ENCODE data around the gene CPLX3. TPM values are rescaled to one million over a fixed set of nuclear protein-coding genes. Genes with fewer than 3 reads are reported as not detected.

CPLX3 gene
- total RNA-seq, result not detected
- polyA plus RNA-seq (ENCODE audit: insufficient read depth in 1 of 8, insufficient read length in 8 of 8, low replicate concordance in 1 of 8), result not detected
- long read RNA-seq, donor 1, result 0 reads
- long read RNA-seq, donor 2, result 0 reads
- long read RNA-seq, donor 3, result 0 reads
- long read RNA-seq, donor 4, result 0 reads
- long read RNA-seq, donor 5, result 0 reads
- long read RNA-seq, donor 6, result 0 reads
- long read RNA-seq, donor 7, result 0 reads
- long read RNA-seq, donor 8, result 0 reads
- long read RNA-seq, donor 9, result 0 reads
- long read RNA-seq, donor 10, result 0 reads
- long read RNA-seq, donor 11, result 0 reads

GRCh38 chr15:74826364-74826819 lies at the start of gene CPLX3:
Gene CPLX3 (plus strand): TSS chr15:74826627. CDS start chr15:74826704, 77 bp downstream.
- no peaks in the 10 kb centered on the region for H3K9me3 ChIP-seq (replicated peaks; ENCODE audit: control insufficient read depth, low read depth, low read length)
- no peak within 1 kb of the TSS for H3K27ac ChIP-seq (ENCODE audit: low read length)
- H3K27me3 ChIP-seq (ENCODE audit: control insufficient read depth, insufficient read depth, low read length), result peaks cover 51% of the 10 kb centered on the region
- H3K36me3 ChIP-seq (ENCODE audit: control insufficient read depth, insufficient read depth, low read length), result no peaks in the 10 kb centered on the region
- no peak for DNase-seq
- WGBS (ENCODE audit: insufficient coverage), result 0% methylated on average over 23 of the region's 44 CpGs
- no peak within 1 kb of the TSS for H3K4me3 ChIP-seq (ENCODE audit: low read length)
- H3K4me1 ChIP-seq (ENCODE audit: control insufficient read depth, insufficient read depth, low read length), result peaks cover 20% of the 10 kb centered on the region

- Histone ChIP-seq H3K27me3 (ENCODE audit: control insufficient read depth, insufficient read depth, low read length) (peaks cover 10% of the 10 kb centered on the region), H3K4me3 (ENCODE audit: low read length) (no peak overlapping the region), H3K27ac (ENCODE audit: low read length) (peak overlapping the region; percentile 51), H3K9me3 (replicated peaks; ENCODE audit: control insufficient read depth, low read depth, low read length) (no peaks in the 10 kb centered on the region), H3K36me3 (ENCODE audit: control insufficient read depth, insufficient read depth, low read length) (no peaks in the 10 kb centered on the region), H3K4me1 (ENCODE audit: control insufficient read depth, insufficient read depth, low read length) (peaks cover 42% of the 10 kb centered on the region)
- 3% methylated on average over 9 of the region's 13 CpGs for WGBS (ENCODE audit: insufficient coverage)
- DNase-seq, result peak; percentile 69
These were observed 49.3 kb upstream of the CPLX3 start for GRCh38 chr15:74776821-74777768.

GRCh38 chr15:74777769-74778598 lies 48.4 kb upstream of the CPLX3 start:
- 75% methylated on average over 6 of the region's 6 CpGs for WGBS (ENCODE audit: insufficient coverage)

GRCh38 chr15:74778599-74778970 lies 47.8 kb upstream of the CPLX3 start:
- Histone ChIP-seq H3K36me3 (ENCODE audit: control insufficient read depth, insufficient read depth, low read length) (no peaks in the 10 kb centered on the region), H3K27ac (ENCODE audit: low read length) (no peak overlapping the region)
- WGBS (ENCODE audit: insufficient coverage), result 80% methylated on average over 2 of the region's 5 CpGs

More at GRCh38 chr15:74777769-74778598, 48.4 kb upstream of the CPLX3 start:
- Histone ChIP-seq H3K9me3 (replicated peaks; ENCODE audit: control insufficient read depth, low read depth, low read length) (no peaks in the 10 kb centered on the region), H3K27me3 (ENCODE audit: control insufficient read depth, insufficient read depth, low read length) (peaks cover 7% of the 10 kb centered on the region), H3K36me3 (ENCODE audit: control insufficient read depth, insufficient read depth, low read length) (no peaks in the 10 kb centered on the region), H3K4me1 (ENCODE audit: control insufficient read depth, insufficient read depth, low read length) (peaks cover 47% of the 10 kb centered on the region), H3K27ac (ENCODE audit: low read length) (peak overlapping the region; percentile 42), H3K4me3 (ENCODE audit: low read length) (no peak overlapping the region)
- DNase-seq, result no peak

GRCh38 chr15:74779162-74779648 lies 47.2 kb upstream of the CPLX3 start:
- peaks cover 59% of the 10 kb centered on the region for H3K4me1 ChIP-seq (ENCODE audit: control insufficient read depth, insufficient read depth, low read length)
- H3K27ac ChIP-seq (ENCODE audit: low read length), result no peak overlapping the region
- 67% methylated on average over 1 of the region's 7 CpGs for WGBS (ENCODE audit: insufficient coverage)
- H3K9me3 ChIP-seq (replicated peaks; ENCODE audit: control insufficient read depth, low read depth, low read length), result no peaks in the 10 kb centered on the region
- peaks cover 3% of the 10 kb centered on the region for H3K27me3 ChIP-seq (ENCODE audit: control insufficient read depth, insufficient read depth, low read length)
- no peak overlapping the region for H3K4me3 ChIP-seq (ENCODE audit: low read length)
- no peaks in the 10 kb centered on the region for H3K36me3 ChIP-seq (ENCODE audit: control insufficient read depth, insufficient read depth, low read length)
- DNase-seq, result no peak

More at GRCh38 chr15:74778599-74778970, 47.8 kb upstream of the CPLX3 start:
- peaks cover 4% of the 10 kb centered on the region for H3K27me3 ChIP-seq (ENCODE audit: control insufficient read depth, insufficient read depth, low read length)
- H3K4me3 ChIP-seq (ENCODE audit: low read length), result no peak overlapping the region
- no peaks in the 10 kb centered on the region for H3K9me3 ChIP-seq (replicated peaks; ENCODE audit: control insufficient read depth, low read depth, low read length)
- DNase-seq, result no peak
- peaks cover 53% of the 10 kb centered on the region for H3K4me1 ChIP-seq (ENCODE audit: control insufficient read depth, insufficient read depth, low read length)

- no peaks in the 10 kb centered on the region for H3K9me3 ChIP-seq (replicated peaks; ENCODE audit: control insufficient read depth, low read depth, low read length)
- 53% methylated on average over 16 of the region's 16 CpGs for WGBS (ENCODE audit: insufficient coverage)
- peaks cover 13% of the 10 kb centered on the region for H3K36me3 ChIP-seq (ENCODE audit: control insufficient read depth, insufficient read depth, low read length)
- H3K4me1 ChIP-seq (ENCODE audit: control insufficient read depth, insufficient read depth, low read length), result peaks cover 69% of the 10 kb centered on the region
- peaks cover 3% of the 10 kb centered on the region for H3K27me3 ChIP-seq (ENCODE audit: control insufficient read depth, insufficient read depth, low read length)
- no peak for DNase-seq
- peak overlapping the region; percentile 52 for H3K4me3 ChIP-seq (ENCODE audit: low read length)
- peak overlapping the region; percentile 64 for H3K27ac ChIP-seq (ENCODE audit: low read length)
These were observed 45.6 kb upstream of the CPLX3 start for GRCh38 chr15:74780523-74781430.

GRCh38 chr15:74781431-74782258 lies 44.8 kb upstream of the CPLX3 start, which contains the start of gene CSK:
Gene CSK (plus strand): TSS chr15:74782080. CDS start chr15:74798298, 16,218 bp downstream.
- under 1% methylated on average over 65 of the region's 74 CpGs for WGBS (ENCODE audit: insufficient coverage)
- Histone ChIP-seq H3K27me3 (ENCODE audit: control insufficient read depth, insufficient read depth, low read length) (peaks cover 3% of the 10 kb centered on the region), H3K4me3 (ENCODE audit: low read length) (peak within 1 kb of the TSS; percentile 77), H3K36me3 (ENCODE audit: control insufficient read depth, insufficient read depth, low read length) (peaks cover 17% of the 10 kb centered on the region), H3K27ac (ENCODE audit: low read length) (peak within 1 kb of the TSS; percentile 64), H3K9me3 (replicated peaks; ENCODE audit: control insufficient read depth, low read depth, low read length) (no peaks in the 10 kb centered on the region), H3K4me1 (ENCODE audit: control insufficient read depth, insufficient read depth, low read length) (peaks cover 73% of the 10 kb centered on the region)
- DNase-seq, result peak; percentile 90

GRCh38 chr15:74782259-74783071 lies 44.0 kb upstream of the CPLX3 start:
- under 1% methylated on average over 29 of the region's 72 CpGs for WGBS (ENCODE audit: insufficient coverage)
- peaks cover 3% of the 10 kb centered on the region for H3K27me3 ChIP-seq (ENCODE audit: control insufficient read depth, insufficient read depth, low read length)
- H3K9me3 ChIP-seq (replicated peaks; ENCODE audit: control insufficient read depth, low read depth, low read length), result no peaks in the 10 kb centered on the region
- peak; percentile 59 for DNase-seq
- H3K27ac ChIP-seq (ENCODE audit: low read length), result peak overlapping the region; percentile 18
- peaks cover 22% of the 10 kb centered on the region for H3K36me3 ChIP-seq (ENCODE audit: control insufficient read depth, insufficient read depth, low read length)
- H3K4me3 ChIP-seq (ENCODE audit: low read length), result peak overlapping the region; percentile 77
- H3K4me1 ChIP-seq (ENCODE audit: control insufficient read depth, insufficient read depth, low read length), result peaks cover 73% of the 10 kb centered on the region

Measured in muscle of leg (tissue), 16 donors.